ENCODE measurements around the gene RACGAP1. TPM values are rescaled to one million over a fixed set of nuclear protein-coding genes. Genes with fewer than 3 reads are reported as not detected.

RACGAP1 gene
- total RNA-seq, 2 experiments from 2014 or later = 145 to 152 TPM

GRCh38 chr12:50021031-50021430, 4.3 kb downstream of the RACGAP1 start:
- Mint-ChIP-seq H3K27me3 (no peaks in the 10 kb centered on the region), H3K9me3 (no peaks in the 10 kb centered on the region), H3K27ac (no peak overlapping the region), H3K36me3 (peaks cover 20% of the 10 kb centered on the region), H3K4me1 (ENCODE audit: low read depth) (peaks cover 16% of the 10 kb centered on the region), H3K4me3 (no peak overlapping the region)
- intact Hi-C loops (cut with micrococcal nuclease) = no loop called here
- DNase-seq = no peak
- ChIA-PET CTCF (interaction anchor here (0.6 to 1.7 kb wide), 6 partner anchors 18 to 75 kb away, joined by 3 to 16 read pairs (median 3); no protein-coding TSS in a partner anchor), POLR2A (interaction anchor here (2.0 kb wide), 1 partner anchor 12 kb away, joined by 5 read pairs; no protein-coding TSS in a partner anchor)

GRCh38 chr12:50019524-50019923, 5.8 kb downstream of the RACGAP1 start:
- H3K27ac Mint-ChIP-seq = no peak overlapping the region
- POLR2A ChIA-PET = interaction anchor here (0.6 to 2.0 kb wide), 2 partner anchors 11 to 19 kb away, joined by 3 to 5 read pairs; no protein-coding TSS in a partner anchor
- H3K4me3 Mint-ChIP-seq = no peak overlapping the region
- CTCF ChIA-PET = interaction anchor here (1.2 to 3.1 kb wide), 3 partner anchors 19 to 53 kb away, joined by 3 to 10 read pairs (median 4); no protein-coding TSS in a partner anchor
- DNase-seq = no peak
- H3K4me1 Mint-ChIP-seq (ENCODE audit: low read depth) = peaks cover 13% of the 10 kb centered on the region
- peaks cover 16% of the 10 kb centered on the region for H3K36me3 Mint-ChIP-seq
- intact Hi-C loops (cut with micrococcal nuclease) = no loop called here
- no peaks in the 10 kb centered on the region for H3K9me3 Mint-ChIP-seq
- H3K27me3 Mint-ChIP-seq = no peaks in the 10 kb centered on the region

- CTCF ChIA-PET = interaction anchor here (1.2 to 3.1 kb wide), 3 partner anchors 20 to 52 kb away, joined by 3 to 10 read pairs (median 4); no protein-coding TSS in a partner anchor
- Mint-ChIP-seq H3K27ac (no peak overlapping the region), H3K4me3 (no peak overlapping the region), H3K4me1 (ENCODE audit: low read depth) (peaks cover 13% of the 10 kb centered on the region), H3K36me3 (peaks cover 14% of the 10 kb centered on the region), H3K9me3 (no peaks in the 10 kb centered on the region), H3K27me3 (no peaks in the 10 kb centered on the region)
- POLR2A ChIA-PET = interaction anchor here (2.0 kb wide), 1 partner anchor 10 kb away, joined by 5 read pairs; no protein-coding TSS in a partner anchor
- intact Hi-C loops (cut with micrococcal nuclease) = no loop called here
- no peak for DNase-seq
Observed at GRCh38 chr12:50018968-50019367, 6.3 kb downstream of the RACGAP1 start.

GRCh38 chr12:50018154-50018553, 7.1 kb downstream of the RACGAP1 start:
- no peak overlapping the region for H3K4me3 Mint-ChIP-seq
- no peak for DNase-seq
- peaks cover 20% of the 10 kb centered on the region for H3K4me1 Mint-ChIP-seq (ENCODE audit: low read depth)
- H3K27me3 Mint-ChIP-seq = no peaks in the 10 kb centered on the region
- CTCF ChIA-PET = interaction anchor here (0.6 to 3.1 kb wide), 3 partner anchors 21 to 240 kb away, joined by 4 to 10 read pairs (median 4); no protein-coding TSS in a partner anchor
- peaks cover 21% of the 10 kb centered on the region for H3K36me3 Mint-ChIP-seq
- no peak overlapping the region for H3K27ac Mint-ChIP-seq
- intact Hi-C loops (cut with micrococcal nuclease) = no loop called here
- POLR2A ChIA-PET = interaction anchor here (0.7 kb wide), 2 partner anchors 12 to 281 kb away, joined by 3 to 6 read pairs; no protein-coding TSS in a partner anchor
- no peaks in the 10 kb centered on the region for H3K9me3 Mint-ChIP-seq

- ChIA-PET CTCF (interaction anchor here (0.6 to 3.1 kb wide), 4 partner anchors 21 to 508 kb away, joined by 3 to 10 read pairs (median 4); no protein-coding TSS in a partner anchor), POLR2A (no interaction called here)
- H3K36me3 Mint-ChIP-seq = peaks cover 18% of the 10 kb centered on the region
- no peak for DNase-seq
- H3K4me3 Mint-ChIP-seq = no peak overlapping the region
- no peaks in the 10 kb centered on the region for H3K27me3 Mint-ChIP-seq
- no peak overlapping the region for H3K27ac Mint-ChIP-seq
- no peaks in the 10 kb centered on the region for H3K9me3 Mint-ChIP-seq
- intact Hi-C loops (cut with micrococcal nuclease) = no loop called here
- peaks cover 17% of the 10 kb centered on the region for H3K4me1 Mint-ChIP-seq (ENCODE audit: low read depth)
Observed at GRCh38 chr12:50017641-50018040, 7.7 kb downstream of the RACGAP1 start.

GRCh38 chr12:50016501-50017475, 8.5 kb downstream of the RACGAP1 start:
- no peak overlapping the region for H3K4me3 Mint-ChIP-seq
- no peaks in the 10 kb centered on the region for H3K27me3 Mint-ChIP-seq
- POLR2A ChIA-PET = no interaction called here

GRCh38 chr12:50014342-50014741, 11.0 kb downstream of the RACGAP1 start:
- POLR2A ChIA-PET = interaction anchor here (0.9 kb wide), 1 partner anchor 8 kb away, joined by 3 read pairs; no protein-coding TSS in a partner anchor
- peaks cover 22% of the 10 kb centered on the region for H3K36me3 Mint-ChIP-seq

More at GRCh38 chr12:50016501-50017475, 8.5 kb downstream of the RACGAP1 start:
- Mint-ChIP-seq H3K9me3 (no peaks in the 10 kb centered on the region), H3K4me1 (ENCODE audit: low read depth) (peaks cover 16% of the 10 kb centered on the region), H3K27ac (no peak overlapping the region), H3K36me3 (peaks cover 18% of the 10 kb centered on the region)
- no peak for DNase-seq
- CTCF ChIA-PET = interaction anchor here (0.6 to 3.1 kb wide), 6 partner anchors 22 to 507 kb away, joined by 3 to 10 read pairs (median 4); no protein-coding TSS in a partner anchor
- intact Hi-C loops (cut with micrococcal nuclease) = no loop called here

GRCh38 chr12:50013361-50014147, 11.7 kb downstream of the RACGAP1 start:
- no peak overlapping the region for H3K4me3 Mint-ChIP-seq
- intact Hi-C loops (cut with micrococcal nuclease) = no loop called here
- ChIA-PET CTCF (interaction anchor here (0.8 to 2.8 kb wide), 6 partner anchors 12 to 57 kb away, joined by 3 to 16 read pairs (median 4); partner anchors contain the start of gene RACGAP1), POLR2A (interaction anchor here (0.7 to 0.9 kb wide), 2 partner anchors 8 to 251 kb away, joined by 3 to 4 read pairs; no protein-coding TSS in a partner anchor)
- H3K36me3 Mint-ChIP-seq = peaks cover 22% of the 10 kb centered on the region
- H3K27ac Mint-ChIP-seq = no peak overlapping the region
- H3K4me1 Mint-ChIP-seq (ENCODE audit: low read depth) = peaks cover 10% of the 10 kb centered on the region
- DNase-seq = no peak
- no peaks in the 10 kb centered on the region for H3K27me3 Mint-ChIP-seq
- no peaks in the 10 kb centered on the region for H3K9me3 Mint-ChIP-seq

More at GRCh38 chr12:50014342-50014741, 11.0 kb downstream of the RACGAP1 start:
- H3K4me1 Mint-ChIP-seq (ENCODE audit: low read depth) = peaks cover 12% of the 10 kb centered on the region
- no peak for DNase-seq
- H3K27ac Mint-ChIP-seq = no peak overlapping the region
- intact Hi-C loops (cut with micrococcal nuclease) = no loop called here
- CTCF ChIA-PET = interaction anchor here (0.8 to 2.8 kb wide), 5 partner anchors 22 to 56 kb away, joined by 3 to 16 read pairs (median 4); no protein-coding TSS in a partner anchor
- no peaks in the 10 kb centered on the region for H3K9me3 Mint-ChIP-seq
- H3K4me3 Mint-ChIP-seq = no peak overlapping the region
- no peaks in the 10 kb centered on the region for H3K27me3 Mint-ChIP-seq

- H3K4me3 Mint-ChIP-seq = no peak overlapping the region
- CTCF ChIA-PET = interaction anchor here (0.7 to 2.4 kb wide), 8 partner anchors 17 to 81 kb away, joined by 3 to 12 read pairs (median 5); no protein-coding TSS in a partner anchor
- no peak overlapping the region for H3K27ac Mint-ChIP-seq
- POLR2A ChIA-PET = no interaction called here
- peaks cover 11% of the 10 kb centered on the region for H3K4me1 Mint-ChIP-seq (ENCODE audit: low read depth)
- no peaks in the 10 kb centered on the region for H3K27me3 Mint-ChIP-seq
- DNase-seq = no peak
- intact Hi-C loops (cut with micrococcal nuclease) = no loop called here
- no peaks in the 10 kb centered on the region for H3K9me3 Mint-ChIP-seq
- peaks cover 30% of the 10 kb centered on the region for H3K36me3 Mint-ChIP-seq
Observed at GRCh38 chr12:50006754-50007442, 18.4 kb downstream of the RACGAP1 start.

- Mint-ChIP-seq H3K27me3 (no peaks in the 10 kb centered on the region), H3K4me1 (ENCODE audit: low read depth) (peaks cover 11% of the 10 kb centered on the region), H3K27ac (no peak overlapping the region), H3K4me3 (no peak overlapping the region), H3K36me3 (peaks cover 33% of the 10 kb centered on the region), H3K9me3 (no peaks in the 10 kb centered on the region)
- DNase-seq = no peak
- ChIA-PET CTCF (interaction anchor here (1.3 to 2.4 kb wide), 4 partner anchors 33 to 64 kb away, joined by 3 to 12 read pairs (median 8); no protein-coding TSS in a partner anchor), POLR2A (interaction anchor here (0.6 to 1.0 kb wide), 2 partner anchors 8 to 12 kb away, joined by 3 to 6 read pairs; no protein-coding TSS in a partner anchor)
- intact Hi-C loops (cut with micrococcal nuclease) = no loop called here
Observed at GRCh38 chr12:50006280-50006679, 19.0 kb downstream of the RACGAP1 start.
